HK-2 (cell line): ENCODE results near the gene PHGDH.
"Not testable (repeated sequence)": the region's sequence is repeated elsewhere in the genome, so short reads cannot be mapped to it uniquely, and the experiment has no call there.

Source experiments
- DNase-seq: peaks from one replicate; pipeline ENCODE4 v3.0.0-alpha.2; 2018; ENCODE audit not compliant: unreplicated experiment

Gene PHGDH

GRCh38 chr1:119697598-119697997, 14.1 kb upstream of the PHGDH start:
- DNase-seq = no peak

DNA sequence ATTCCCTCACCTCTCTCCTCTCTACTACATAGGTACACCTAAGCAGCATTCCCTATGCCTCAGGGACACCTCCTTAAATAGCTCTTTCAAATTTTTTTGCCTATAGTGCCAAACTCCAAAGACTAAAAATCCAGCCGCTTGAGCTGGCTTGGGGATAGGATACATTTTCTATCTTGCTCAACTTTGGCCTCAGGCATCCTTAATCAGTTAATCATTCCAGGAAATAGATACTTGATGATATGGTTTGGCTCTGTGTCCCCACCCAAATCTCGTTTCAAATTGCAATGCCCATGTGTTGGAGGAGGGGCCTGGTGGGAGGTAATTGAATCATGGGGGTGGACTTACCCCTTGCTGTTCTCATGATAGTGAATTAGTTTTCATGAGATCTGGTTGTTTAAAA, 11.4 kb upstream of the PHGDH start:
- DNase-seq = no peak

DNA sequence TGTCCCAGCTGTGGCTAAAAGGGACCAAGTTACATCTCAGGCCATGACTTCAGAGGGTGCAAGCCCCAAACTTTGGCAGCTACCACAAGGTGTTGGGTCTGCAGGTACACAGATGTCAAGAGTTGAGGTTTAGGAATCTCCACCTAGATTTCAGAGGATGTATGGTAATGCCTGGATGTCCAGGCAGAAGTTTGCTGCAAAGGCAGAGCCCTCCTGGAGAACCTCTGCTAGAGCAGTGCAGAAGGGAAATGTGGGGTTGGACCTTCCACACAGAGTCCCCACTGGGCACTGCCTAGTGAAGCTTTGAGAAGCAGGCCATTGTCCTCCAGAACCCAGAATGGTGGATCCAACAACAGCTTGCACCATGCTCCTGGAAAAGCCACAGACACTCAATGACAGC, 10.1 kb upstream of the PHGDH start:
- no peak for DNase-seq

GRCh38 chr1:119702384-119702783, 9.3 kb upstream of the PHGDH start:
- no peak for DNase-seq

DNA sequence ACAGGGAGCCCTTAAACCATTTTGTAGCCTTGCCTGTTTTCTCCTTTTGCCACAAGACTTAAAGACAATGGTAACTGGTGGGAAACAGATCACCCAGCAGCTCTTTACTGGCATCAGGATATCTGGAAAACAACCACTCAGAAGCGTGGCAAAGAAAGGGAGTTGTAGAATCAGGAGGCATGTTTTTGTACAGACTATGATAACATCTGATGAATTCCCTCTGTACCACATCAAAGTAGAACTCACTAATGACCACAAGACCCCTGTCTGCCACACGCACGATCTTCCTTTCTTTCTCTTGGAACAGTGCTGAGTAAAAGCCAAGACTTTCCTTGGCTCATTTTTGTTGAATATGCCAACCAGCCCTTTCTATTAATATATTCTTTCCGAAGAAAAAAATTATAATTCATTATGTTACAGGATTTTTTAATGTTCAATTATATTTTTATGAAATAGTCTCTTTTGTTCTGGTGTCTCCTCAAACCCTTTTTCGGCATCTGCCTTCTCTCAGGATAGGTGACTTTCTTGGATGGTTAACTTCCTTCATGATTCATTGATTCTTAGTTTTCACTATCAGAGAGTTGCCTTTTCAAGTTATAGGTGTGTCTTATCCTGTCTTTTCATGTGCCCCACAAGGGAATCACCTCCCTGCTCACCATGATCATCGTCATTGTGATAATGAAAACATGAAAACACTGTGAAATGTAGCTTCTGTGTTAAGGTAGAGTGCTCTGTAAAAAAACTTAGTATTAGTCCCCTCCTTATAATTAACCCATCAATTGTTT, 7.9 kb upstream of the PHGDH start:
- DNase-seq = no peak

DNA sequence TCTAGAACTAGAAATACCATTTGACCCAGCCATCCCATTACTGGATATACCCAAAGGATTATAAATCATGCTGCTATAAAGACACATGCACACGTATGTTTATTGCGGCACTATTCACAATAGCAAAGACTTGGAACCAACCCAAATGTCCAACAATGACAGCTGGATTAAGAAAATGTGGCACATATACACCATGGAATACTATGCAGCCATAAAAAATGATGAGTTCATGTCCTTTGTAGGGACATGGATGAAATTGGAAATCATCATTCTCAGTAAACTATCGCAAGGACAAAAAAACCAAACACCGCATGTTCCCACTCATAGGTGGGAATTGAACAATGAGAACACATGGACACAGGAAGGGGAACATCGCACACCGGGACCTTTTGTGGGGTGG, 5.1 kb upstream of the PHGDH start:
- DNase-seq = not testable (repeated sequence)

DNA sequence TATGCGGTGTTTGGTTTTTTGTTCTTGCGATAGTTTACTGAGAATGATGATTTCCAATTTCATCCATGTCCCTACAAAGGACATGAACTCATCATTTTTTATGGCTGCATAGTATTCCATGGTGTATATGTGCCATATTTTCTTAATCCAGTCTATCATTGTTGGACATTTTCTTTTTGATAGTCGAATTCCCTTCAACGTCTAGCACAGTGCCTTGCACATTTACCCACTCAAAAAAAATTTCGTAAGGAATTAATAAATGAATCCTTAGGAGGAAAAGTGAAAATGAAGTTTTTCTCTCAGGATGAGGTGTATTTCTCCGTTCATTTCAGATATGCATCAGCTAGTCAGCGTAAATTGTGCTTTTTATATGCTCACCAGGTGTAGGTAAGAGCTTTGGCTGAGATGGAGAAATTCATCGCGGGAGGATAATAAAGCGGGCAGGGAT, 354 bp upstream of the PHGDH start:
- DNase-seq = not testable (repeated sequence)

DNA sequence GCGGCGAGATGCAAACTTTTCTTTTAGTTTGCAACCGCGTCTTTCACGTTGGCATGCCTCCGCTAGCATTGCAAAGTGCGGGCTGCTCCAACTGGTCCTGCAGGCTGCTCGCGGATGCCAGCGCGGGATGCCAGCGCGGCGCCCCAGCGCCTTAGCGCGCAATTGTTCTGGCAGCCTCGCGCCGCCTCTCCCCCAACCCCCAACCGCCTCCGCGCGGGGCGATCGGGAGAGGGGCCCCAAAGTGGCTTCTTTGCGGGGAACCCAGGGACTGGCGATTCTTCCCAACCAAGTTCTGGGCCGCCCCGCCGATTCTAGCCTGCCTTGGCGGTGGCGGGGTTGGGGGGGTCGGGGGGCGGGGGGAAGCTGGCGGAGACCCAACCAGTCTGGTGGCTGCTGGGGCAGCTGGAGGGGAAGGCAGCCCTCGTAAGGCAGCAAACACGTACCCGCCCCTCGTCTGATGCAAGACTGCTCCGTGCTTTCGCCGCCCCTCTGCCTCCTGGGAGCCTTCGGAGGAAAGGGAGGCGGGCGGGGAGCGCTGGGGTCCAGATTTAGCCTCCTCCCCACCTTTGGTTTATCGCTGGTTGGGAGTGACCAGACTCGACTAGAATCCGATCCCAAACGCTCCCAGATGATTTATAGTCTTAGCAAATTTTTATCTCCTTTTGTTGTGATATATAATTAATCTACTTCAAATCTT, 756 bp downstream of the PHGDH start:
- DNase-seq = peak; percentile 83

- no peak for DNase-seq
Measured at GRCh38 chr1:119713039-119713748, 1.5 kb downstream of the PHGDH start.

DNA sequence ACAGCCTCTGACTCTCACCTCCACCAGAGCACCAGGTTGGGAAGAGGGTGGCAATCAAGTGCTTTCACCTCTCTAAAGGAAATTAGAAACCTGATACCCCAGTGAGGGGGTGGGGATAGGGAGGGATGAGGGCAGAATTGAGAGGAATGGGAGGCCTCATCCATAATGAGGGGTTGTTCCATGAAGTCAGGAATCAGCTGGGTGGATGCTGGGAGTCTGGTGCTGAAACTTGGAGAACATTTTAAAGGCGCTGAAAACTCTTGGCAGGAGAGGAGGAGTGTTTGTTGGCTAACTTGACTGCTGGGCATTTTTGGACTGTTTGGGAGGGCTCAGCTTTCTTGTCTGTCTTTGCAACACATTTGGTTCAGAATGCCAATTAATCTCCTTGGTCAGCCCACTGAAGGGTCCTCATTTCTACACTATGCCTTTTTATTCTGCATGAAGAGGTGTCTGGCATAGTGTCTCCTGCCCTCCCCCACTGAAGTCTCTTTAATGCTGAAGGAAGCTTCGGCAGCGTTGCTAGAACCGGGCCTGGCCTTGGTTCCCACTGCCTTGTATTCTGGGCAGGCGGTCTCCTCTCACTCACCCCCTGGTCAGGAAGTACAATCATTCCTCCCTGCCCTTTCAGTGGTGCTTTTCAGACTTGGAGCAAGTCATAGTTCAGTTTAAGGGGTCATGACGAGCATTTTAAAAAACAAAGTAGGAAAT, 2.2 kb downstream of the PHGDH start:
- no peak for DNase-seq

GRCh38 chr1:119714583-119714982, 2.8 kb downstream of the PHGDH start:
- DNase-seq = no peak

DNA sequence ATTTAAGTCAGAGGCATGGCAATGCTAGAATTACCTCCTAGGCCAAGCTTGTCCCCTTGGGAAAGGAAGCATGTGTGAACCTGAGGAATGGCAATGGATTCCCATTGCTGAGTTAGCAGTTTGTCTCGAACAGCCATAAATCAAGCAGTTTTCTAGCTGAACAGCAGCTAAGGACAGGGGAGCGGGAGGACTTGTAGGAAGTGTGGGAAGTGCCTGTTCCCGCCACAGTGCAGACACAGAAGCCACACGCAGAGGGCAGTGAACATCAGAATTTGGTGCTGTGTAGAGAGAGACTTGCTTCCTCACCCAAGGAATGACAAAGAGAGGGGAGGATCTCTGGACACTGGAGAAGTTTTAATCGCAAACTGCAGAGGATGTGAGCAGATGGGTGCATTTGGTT, 3.8 kb downstream of the PHGDH start:
- DNase-seq = no peak

GRCh38 chr1:119718409-119718808, 6.7 kb downstream of the PHGDH start:
- no peak for DNase-seq

GRCh38 chr1:119718972-119719371, 7.2 kb downstream of the PHGDH start:
- DNase-seq = no peak

- DNase-seq = no peak
Measured at GRCh38 chr1:119720866-119721440, 9.2 kb downstream of the PHGDH start.

DNA sequence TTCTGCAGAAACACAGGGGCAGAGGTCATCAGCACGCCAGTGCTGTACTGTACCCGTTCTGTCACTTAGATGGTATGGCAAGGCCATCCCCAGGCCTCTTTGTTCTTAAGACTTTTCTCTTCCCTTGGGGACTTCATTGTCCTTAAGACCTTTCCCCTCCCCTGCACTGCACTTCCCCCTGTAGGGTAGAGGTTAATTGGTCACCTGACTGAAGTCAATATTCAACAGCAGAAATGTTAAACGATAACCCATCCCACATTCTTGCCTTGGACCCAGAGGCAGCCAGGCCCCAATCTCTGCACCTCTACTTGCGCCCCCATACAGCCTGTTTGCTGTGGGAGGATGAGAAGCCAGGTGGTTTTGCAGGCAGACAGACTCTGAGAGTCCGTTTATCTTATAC, 10.2 kb downstream of the PHGDH start:
- DNase-seq = no peak

- no peak for DNase-seq
Measured at GRCh38 chr1:119724611-119725218, 13.0 kb downstream of the PHGDH start.

- DNase-seq = no peak
Measured at GRCh38 chr1:119725626-119726025, 13.9 kb downstream of the PHGDH start.

- DNase-seq = no peak
Measured at GRCh38 chr1:119727991-119728390, 16.3 kb downstream of the PHGDH start.

- no peak for DNase-seq
Measured at GRCh38 chr1:119729044-119729443, 17.3 kb downstream of the PHGDH start.

DNA sequence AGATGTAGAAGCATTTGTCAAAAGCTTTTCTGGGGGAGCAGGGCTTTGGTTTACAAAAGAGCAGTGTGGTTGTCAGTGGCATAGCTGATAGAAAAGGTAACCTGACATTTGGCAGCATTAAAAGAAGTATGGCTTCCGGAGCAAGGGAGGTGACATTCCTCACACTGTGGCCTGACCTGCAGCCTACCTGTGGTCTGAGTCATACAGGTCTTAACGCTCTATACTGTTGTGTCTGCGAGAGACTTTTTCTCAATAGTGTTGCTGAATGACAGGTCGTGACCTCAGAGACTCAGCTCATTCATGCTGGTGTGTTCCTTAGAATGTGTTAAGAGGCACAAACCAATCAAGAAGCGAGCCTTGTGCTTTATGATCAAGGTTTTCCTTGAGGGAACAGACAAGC, 19.3 kb downstream of the PHGDH start:
- DNase-seq = no peak
